Body of pancreas (tissue), 4 donors: ENCODE data around the gene TFCP2L1. TPM values are rescaled to one million over a fixed set of nuclear protein-coding genes. Genes with fewer than 3 reads are reported as not detected.

Source experiments
- ATAC-seq: fragments of 150-250 bp; one replicate; pipeline ENCODE4 v1.9.1; 2016
- DNase-seq, 4 donors: peaks; one replicate each; pipeline ENCODE4 v3.0.0-alpha.2; 2019
- H3K27ac ChIP-seq, 4 donors: fragments of 200-600 bp; sonication (generic); 1 replicate in 3 of 4; 2 replicates in 1 of 4; pipeline versions ENCODE4 v1.5.1 to v1.6.1; 2016 to 2019; ENCODE audit warnings: mild to moderate bottlenecking in 1 of 4, mixed read lengths in 1 of 4, moderate library complexity in 1 of 4
- H3K27me3 ChIP-seq, 2 donors: fragments of 200-600 bp; sonication (generic); one replicate each; pipeline ENCODE4 v1.6.0; 2016; ENCODE audit warnings: mild to moderate bottlenecking in 1 of 2
- H3K36me3 ChIP-seq, 2 donors: fragments of 200-600 bp; sonication (generic); replicated peaks in 1 of 2; 2 replicates each; pipeline ENCODE4 v1.5.1; 2016; ENCODE audit warnings: low read depth in 2 of 2; ENCODE audit not compliant: insufficient read depth in 1 of 2
- H3K4me1 ChIP-seq: fragments of 200-600 bp; sonication (generic); one replicate; pipeline ENCODE4 v1.6.0; 2016
- H3K4me3 ChIP-seq, 2 donors: fragments of 200-600 bp; sonication (generic); 1 replicate in 1 of 2; 2 replicates in 1 of 2; pipeline ENCODE4 v1.5.1; 2016 to 2019
- H3K9me3 ChIP-seq, 3 donors: fragments of 200-600 bp; sonication (generic); 1 replicate in 2 of 3; 2 replicates in 1 of 3; pipeline ENCODE4 v1.5.1; 2016
- POLR2A ChIP-seq, 3 donors: fragments of 450-650 bp; IDR thresholded peaks; one replicate each; pipeline ENCODE4 v1.6.1; 2016; ENCODE audit warnings: antibody characterized with exemption in 3 of 3, mild to moderate bottlenecking in 2 of 3
- WGBS, 2 donors: methylation state at CpG; one replicate each; pipeline ENCODE4 v1.1.5; 2017; 5-methylcytosine and 5-hydroxymethylcytosine counted together
- intact Hi-C: fragments of 100-400 bp; cut with DNase I; formaldehyde crosslinking; loops from one replicate; pipeline ENCODE4 v1.15.1; 2023
- total RNA-seq, 2 donors: library from RNA; depleted of rRNA; stranded (reverse); fragments of >200 nt; gene quantifications; one replicate each; pipeline ENCODE4 v1.1.0, GENCODE V29; 2016
- TF ChIP-seq, protein P1 (sequence below), 7 experiments: fragments of 450-650 bp in 4 of 7; fragments of 200-600 bp in 3 of 7; sonication (generic) in 3 of 7; IDR thresholded peaks; one replicate each; pipeline ENCODE4 v1.5.1; 2016 to 2019; ENCODE audit warnings: antibody characterized with exemption in 7 of 7

The TFCP2L1 gene
- total RNA-seq, 2 donors from 2014 or later: 4.6 to 8.3 TPM

DNA sequence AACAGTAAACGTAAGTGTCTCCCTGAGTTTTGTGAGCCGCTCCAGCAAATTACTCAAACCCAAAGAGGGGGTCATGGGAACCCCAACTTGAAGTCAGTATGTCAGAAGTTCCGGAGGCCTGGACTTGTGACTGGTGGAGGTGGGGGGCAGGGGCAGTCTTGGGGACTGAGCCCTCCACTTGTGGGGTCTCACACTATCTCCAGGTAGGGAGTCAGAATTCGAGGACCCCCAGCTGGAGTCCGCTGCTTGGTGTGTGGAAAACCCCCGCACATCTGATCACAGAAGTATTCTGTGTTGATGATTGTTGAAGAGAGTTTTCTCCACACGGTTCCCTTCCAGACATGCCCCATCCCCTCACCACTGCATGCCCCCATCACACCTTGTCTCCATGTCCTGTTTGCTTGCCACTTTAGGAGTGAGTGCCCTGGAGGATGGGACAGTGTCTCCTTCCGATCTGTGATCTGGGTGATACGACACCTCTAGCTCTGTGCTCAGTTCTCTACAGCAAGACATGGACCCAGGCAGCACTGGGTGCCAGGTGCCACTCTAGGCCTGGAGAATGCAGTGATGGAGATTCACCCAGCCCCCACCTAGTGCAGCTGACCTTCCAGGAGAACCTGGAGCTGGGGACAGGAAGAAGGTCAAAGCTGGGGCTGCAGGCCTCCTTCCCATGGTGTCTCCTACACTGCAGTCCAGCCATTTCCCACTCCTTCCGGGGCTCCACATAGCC is 85.6 kb downstream of the TFCP2L1 start:
- Histone ChIP-seq H3K27me3 (no peaks in the 10 kb centered on the region), H3K36me3 (no peaks in the 10 kb centered on the region), H3K4me3 (no peak overlapping the region), H3K9me3 (no peaks in the 10 kb centered on the region), H3K4me1 (no peaks in the 10 kb centered on the region), H3K27ac (no peak overlapping the region)
- no peak for ATAC-seq
- intact Hi-C loops: no loop called here
- no peak for DNase-seq
- WGBS, 2 donors: 83 to 93% methylated on average over 10 of the region's 10 CpGs
- TF ChIP-seq, protein P1, sequence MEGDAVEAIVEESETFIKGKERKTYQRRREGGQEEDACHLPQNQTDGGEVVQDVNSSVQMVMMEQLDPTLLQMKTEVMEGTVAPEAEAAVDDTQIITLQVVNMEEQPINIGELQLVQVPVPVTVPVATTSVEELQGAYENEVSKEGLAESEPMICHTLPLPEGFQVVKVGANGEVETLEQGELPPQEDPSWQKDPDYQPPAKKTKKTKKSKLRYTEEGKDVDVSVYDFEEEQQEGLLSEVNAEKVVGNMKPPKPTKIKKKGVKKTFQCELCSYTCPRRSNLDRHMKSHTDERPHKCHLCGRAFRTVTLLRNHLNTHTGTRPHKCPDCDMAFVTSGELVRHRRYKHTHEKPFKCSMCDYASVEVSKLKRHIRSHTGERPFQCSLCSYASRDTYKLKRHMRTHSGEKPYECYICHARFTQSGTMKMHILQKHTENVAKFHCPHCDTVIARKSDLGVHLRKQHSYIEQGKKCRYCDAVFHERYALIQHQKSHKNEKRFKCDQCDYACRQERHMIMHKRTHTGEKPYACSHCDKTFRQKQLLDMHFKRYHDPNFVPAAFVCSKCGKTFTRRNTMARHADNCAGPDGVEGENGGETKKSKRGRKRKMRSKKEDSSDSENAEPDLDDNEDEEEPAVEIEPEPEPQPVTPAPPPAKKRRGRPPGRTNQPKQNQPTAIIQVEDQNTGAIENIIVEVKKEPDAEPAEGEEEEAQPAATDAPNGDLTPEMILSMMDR (IDR thresholded peaks at IDR 0.05): no peak
- TF ChIP-seq POLR2A (IDR thresholded peaks at IDR 0.05): no peak

- Histone ChIP-seq H3K36me3 (no peaks in the 10 kb centered on the region), H3K4me3 (no peak overlapping the region), H3K4me1 (no peaks in the 10 kb centered on the region), H3K27ac (peak overlapping the region in 1 of 4 donors; percentile 67), H3K27me3 (no peaks in the 10 kb centered on the region), H3K9me3 (no peaks in the 10 kb centered on the region)
- intact Hi-C loops: no loop called here
- ATAC-seq: peak; percentile 58
- peak; percentile 20 to 74 (median 34) for DNase-seq
- 69 to 80% methylated on average over 19 of the region's 19 CpGs for WGBS, 2 donors
- TF ChIP-seq, protein P1 (IDR thresholded peaks at IDR 0.05): no peak
- no peak for TF ChIP-seq POLR2A (IDR thresholded peaks at IDR 0.05)
Observed at GRCh38 chr2:121197369-121198091, 87.5 kb downstream of the TFCP2L1 start.

- H3K27ac ChIP-seq: peak overlapping the region in 1 of 4 donors; percentile 13
Observed at GRCh38 chr2:121196849-121197155, 88.2 kb downstream of the TFCP2L1 start.

GRCh38 chr2:121196132-121196848 is 88.7 kb downstream of the TFCP2L1 start:
- Histone ChIP-seq H3K4me3 (no peak overlapping the region), H3K4me1 (no peaks in the 10 kb centered on the region), H3K27ac (no peak overlapping the region), H3K27me3 (no peaks in the 10 kb centered on the region), H3K36me3 (no peaks in the 10 kb centered on the region), H3K9me3 (no peaks in the 10 kb centered on the region)
- no peak for DNase-seq
- WGBS, 2 donors: 81 to 87% methylated on average over 11 to 19 of the region's 19 CpGs
- intact Hi-C loops: no loop called here
- TF ChIP-seq, protein P1 (IDR thresholded peaks at IDR 0.05): no peak
- no peak for TF ChIP-seq POLR2A (IDR thresholded peaks at IDR 0.05)
- no peak for ATAC-seq

More at GRCh38 chr2:121196849-121197155, 88.2 kb downstream of the TFCP2L1 start:
- TF ChIP-seq, protein P1 (IDR thresholded peaks at IDR 0.05): no peak
- TF ChIP-seq POLR2A (IDR thresholded peaks at IDR 0.05): no peak
- no peaks in the 10 kb centered on the region for H3K27me3 ChIP-seq
- no peaks in the 10 kb centered on the region for H3K4me1 ChIP-seq
- no peak overlapping the region for H3K4me3 ChIP-seq
- 80 to 91% methylated on average over 1 to 8 of the region's 8 CpGs for WGBS, 2 donors
- H3K9me3 ChIP-seq: no peaks in the 10 kb centered on the region
- ATAC-seq (no peak), DNase-seq (no peak)
- intact Hi-C loops: no loop called here
- H3K36me3 ChIP-seq: no peaks in the 10 kb centered on the region
